Right ventricle myocardium superior (tissue), 1 donor: ENCODE measurements around the gene JPH4. TPM values are rescaled to one million over a fixed set of nuclear protein-coding genes. Genes with fewer than 3 reads are reported as not detected.
"Not testable (repeated sequence)": the region's sequence is repeated elsewhere in the genome, so short reads cannot be mapped to it uniquely, and the experiment has no call there.

Experiments
- ATAC-seq: fragments of 200-7000 bp; cut with Tn5 transposase; one replicate; pipeline ENCODE4 v1.9.1; 2020; ENCODE audit warnings: mild to moderate bottlenecking; ENCODE audit not compliant: poor library complexity
- DNase-seq: peaks from one replicate; pipeline ENCODE4 v3.0.0-alpha.2; 2020
- intact Hi-C: fragments of 100-400 bp; cut with DNase I; formaldehyde crosslinking; loops from one replicate; pipeline ENCODE4 v1.11.2; 2022
- total RNA-seq: library from RNA; stranded (reverse); fragmentation: NEBNext Ultra II Directional; extraction: Animal tissue kit (Norgen Biotek cat#: 25700); gene quantifications from one replicate; pipeline ENCODE4 v1.2.1, GENCODE V29; 2021
- donor health status: DM: no; HTN: yes; CAD: no; lungs with severe emphysema.

The JPH4 gene
- total RNA-seq, 1 donor from 2014 or later: 0.13 TPM

GRCh38 chr14:23542261-23542660 lies 36.3 kb downstream of the JPH4 start:
- ATAC-seq: no peak
- intact Hi-C loops: no loop called here
- DNase-seq: no peak

DNA sequence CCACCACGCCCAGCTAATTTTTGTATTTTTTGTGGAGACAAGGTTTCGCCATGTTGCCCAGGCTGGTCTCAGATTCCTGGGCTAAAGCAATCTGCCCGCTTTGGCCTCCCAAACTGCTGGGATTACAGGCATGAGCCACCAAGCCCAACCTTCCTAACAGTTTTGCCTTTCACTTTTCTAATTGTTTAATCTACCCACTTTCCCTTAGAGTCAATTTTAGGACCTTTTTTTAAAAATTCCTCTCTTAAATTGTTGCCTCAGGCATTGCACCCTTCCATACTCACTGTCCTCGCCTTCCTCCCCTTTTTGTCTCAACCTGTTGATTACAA lies 38.5 kb downstream of the JPH4 start:
- ATAC-seq: no peak
- intact Hi-C loops: no loop called here

GRCh38 chr14:23539248-23540140 lies 39.1 kb downstream of the JPH4 start:
- no peak for DNase-seq
- intact Hi-C loops: no loop called here

More for the DNA sequence above, 38.5 kb downstream of the JPH4 start:
- no peak for DNase-seq

DNA sequence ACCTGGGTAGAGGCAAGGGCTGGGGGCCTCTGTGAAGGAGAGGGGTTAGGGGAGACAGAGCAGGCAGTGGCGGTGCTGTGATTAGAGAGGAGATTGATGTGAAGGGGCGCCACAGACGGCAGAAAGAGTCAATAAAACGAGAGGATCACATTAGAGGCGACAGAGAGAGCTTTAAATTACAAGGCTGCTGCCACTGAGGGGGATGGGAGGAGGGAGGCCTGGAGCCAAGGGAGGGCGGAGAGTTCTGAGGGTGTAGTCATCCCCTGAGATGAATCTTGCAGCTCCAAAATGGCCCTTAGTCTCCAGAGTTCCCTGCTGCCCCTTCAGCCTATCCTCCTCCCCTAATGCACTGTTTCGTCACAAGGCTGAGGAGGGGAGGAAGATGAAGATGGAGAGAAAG lies 39.8 kb downstream of the JPH4 start:
- peak; percentile 71 for DNase-seq
- intact Hi-C loops: no loop called here
- ATAC-seq: peak; percentile 83

More at GRCh38 chr14:23539248-23540140, 39.1 kb downstream of the JPH4 start:
- peak; percentile 67 for ATAC-seq

- ATAC-seq: no peak
- intact Hi-C loops: no loop called here
These were observed 40.4 kb downstream of the JPH4 start for GRCh38 chr14:23538050-23538718.

DNA sequence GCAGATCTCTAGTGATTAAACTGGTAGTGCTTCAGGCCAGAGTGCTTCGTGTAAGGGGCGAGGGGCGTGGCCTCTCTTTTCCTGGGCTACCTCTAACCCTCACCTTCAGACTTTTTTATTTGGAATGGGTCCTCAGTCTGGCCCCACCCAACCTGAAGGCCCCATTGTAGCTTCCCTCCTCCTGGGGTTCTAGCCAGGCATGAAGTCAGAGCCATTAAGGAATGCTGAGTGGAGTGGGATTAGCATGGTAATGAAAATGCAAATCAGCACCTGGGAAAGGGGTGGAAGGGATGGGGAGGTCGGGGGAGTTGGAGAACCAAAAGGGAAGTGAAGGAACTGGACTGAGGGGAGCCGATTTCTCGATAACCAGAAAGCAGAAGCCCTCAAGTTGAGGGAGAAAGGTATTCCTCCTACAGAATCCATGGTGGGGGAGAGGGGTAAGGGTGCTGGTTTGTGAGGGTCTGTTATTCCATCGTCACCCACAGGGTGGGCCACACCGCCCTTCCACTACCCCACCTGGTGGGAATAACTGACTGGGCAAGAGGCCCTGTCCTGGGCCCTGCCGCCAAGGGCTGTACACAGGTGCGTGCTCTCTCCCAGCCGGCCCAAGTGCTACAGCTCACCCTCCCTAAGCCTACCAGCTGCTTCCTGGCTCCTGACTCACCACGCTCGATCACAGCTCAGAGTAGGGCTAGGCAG lies 41.1 kb downstream of the JPH4 start:
- DNase-seq (no peak), ATAC-seq (no peak)
- intact Hi-C loops: no loop called here

More at GRCh38 chr14:23538050-23538718, 40.4 kb downstream of the JPH4 start:
- DNase-seq: no peak

GRCh38 chr14:23536906-23537305 lies 41.7 kb downstream of the JPH4 start:
- DNase-seq, ATAC-seq, intact Hi-C loops: not testable (repeated sequence)

- no peak for ATAC-seq
- intact Hi-C loops: no loop called here
These were observed 42.1 kb downstream of the JPH4 start for GRCh38 chr14:23536494-23536893.

GRCh38 chr14:23535943-23536342 lies 42.6 kb downstream of the JPH4 start:
- DNase-seq: no peak
- ATAC-seq: no peak
- intact Hi-C loops: no loop called here

More at GRCh38 chr14:23536494-23536893, 42.1 kb downstream of the JPH4 start:
- no peak for DNase-seq

- DNase-seq: no peak
- intact Hi-C loops: no loop called here
- no peak for ATAC-seq
These were observed 44.7 kb downstream of the JPH4 start for GRCh38 chr14:23533652-23534435.

GRCh38 chr14:23532658-23533057 lies 45.9 kb downstream of the JPH4 start:
- intact Hi-C loops: no loop called here
- DNase-seq (no peak), ATAC-seq (no peak)

- intact Hi-C loops: no loop called here
- ATAC-seq (no peak), DNase-seq (no peak)
These were observed 47.2 kb downstream of the JPH4 start for GRCh38 chr14:23531391-23531790.

GRCh38 chr14:23530375-23531055 lies 48.1 kb downstream of the JPH4 start:
- intact Hi-C loops: no loop called here
- ATAC-seq (no peak), DNase-seq (no peak)

- intact Hi-C loops: no loop called here
- DNase-seq: no peak
- no peak for ATAC-seq
These were observed 49.6 kb downstream of the JPH4 start for GRCh38 chr14:23529016-23529415.

DNA sequence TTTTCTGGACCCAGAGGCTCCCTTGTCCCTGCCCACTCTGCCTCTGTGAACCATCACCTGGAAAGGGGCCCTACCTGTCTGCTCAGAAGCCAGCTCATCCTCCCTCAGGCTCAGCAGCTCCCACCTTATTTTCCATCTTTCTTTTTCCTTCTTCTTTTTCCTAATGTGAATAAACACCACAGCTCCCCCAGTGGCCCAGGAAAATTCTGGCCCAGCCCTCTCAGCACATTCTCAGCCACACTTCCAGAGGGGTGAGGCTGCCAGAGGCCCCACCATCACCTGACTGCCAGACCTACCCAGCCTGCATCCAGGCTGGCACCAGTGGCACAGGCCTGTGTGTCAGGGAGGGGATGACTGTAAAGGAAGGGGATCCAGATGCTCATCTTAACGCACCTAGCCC lies 50.0 kb downstream of the JPH4 start:
- DNase-seq: no peak
- intact Hi-C loops: no loop called here
- ATAC-seq: no peak

DNA sequence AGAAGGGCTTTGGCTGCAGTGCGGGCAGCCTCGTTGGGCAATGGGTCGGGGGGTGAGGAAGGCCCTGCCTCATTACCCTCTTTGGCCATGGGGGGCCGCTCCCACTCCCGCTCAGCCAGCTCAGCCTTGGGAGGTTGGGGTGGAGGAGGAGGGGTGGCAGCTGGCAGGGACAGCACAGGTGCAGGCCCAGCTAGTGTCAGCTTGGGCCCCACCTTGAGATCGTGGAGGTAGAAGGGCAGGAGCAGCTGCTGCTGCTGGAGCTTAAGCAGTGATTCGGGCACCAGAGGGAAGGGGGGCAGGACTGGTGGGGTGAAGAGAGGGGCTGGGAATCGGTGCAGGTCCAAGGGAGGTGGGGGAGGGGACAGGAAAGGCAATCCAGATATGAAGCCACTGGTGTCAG lies 53.0 kb downstream of the JPH4 start:
- intact Hi-C loops: no loop called here
- ATAC-seq: no peak
- DNase-seq: no peak

GRCh38 chr14:23524954-23525353 lies 53.6 kb downstream of the JPH4 start:
- intact Hi-C loops: no loop called here
- no peak for DNase-seq
- ATAC-seq: no peak
